ENCODE data around the gene EIPR1.

DNA sequence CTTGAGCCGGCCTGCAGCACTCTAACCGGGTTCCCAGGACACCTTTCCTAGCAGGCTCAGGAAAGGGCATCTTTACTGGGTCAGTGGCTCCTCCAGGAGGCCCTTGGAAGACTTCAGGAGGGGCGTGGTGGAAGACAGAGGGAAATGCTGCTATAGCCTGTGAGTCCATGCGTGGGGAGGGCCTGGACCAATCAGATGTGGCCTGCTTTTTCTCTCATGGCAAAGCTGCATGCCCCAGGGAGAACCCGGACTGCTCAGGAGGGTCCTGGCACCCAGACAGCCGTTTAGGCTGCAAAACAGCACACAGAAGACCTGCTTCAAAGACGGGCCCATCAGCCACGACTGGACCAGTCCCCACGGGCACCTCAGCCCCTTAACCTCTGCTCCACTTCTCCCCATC lies 84.4 kb downstream of the EIPR1 start:
- TF ChIP-seq, protein P1, sequence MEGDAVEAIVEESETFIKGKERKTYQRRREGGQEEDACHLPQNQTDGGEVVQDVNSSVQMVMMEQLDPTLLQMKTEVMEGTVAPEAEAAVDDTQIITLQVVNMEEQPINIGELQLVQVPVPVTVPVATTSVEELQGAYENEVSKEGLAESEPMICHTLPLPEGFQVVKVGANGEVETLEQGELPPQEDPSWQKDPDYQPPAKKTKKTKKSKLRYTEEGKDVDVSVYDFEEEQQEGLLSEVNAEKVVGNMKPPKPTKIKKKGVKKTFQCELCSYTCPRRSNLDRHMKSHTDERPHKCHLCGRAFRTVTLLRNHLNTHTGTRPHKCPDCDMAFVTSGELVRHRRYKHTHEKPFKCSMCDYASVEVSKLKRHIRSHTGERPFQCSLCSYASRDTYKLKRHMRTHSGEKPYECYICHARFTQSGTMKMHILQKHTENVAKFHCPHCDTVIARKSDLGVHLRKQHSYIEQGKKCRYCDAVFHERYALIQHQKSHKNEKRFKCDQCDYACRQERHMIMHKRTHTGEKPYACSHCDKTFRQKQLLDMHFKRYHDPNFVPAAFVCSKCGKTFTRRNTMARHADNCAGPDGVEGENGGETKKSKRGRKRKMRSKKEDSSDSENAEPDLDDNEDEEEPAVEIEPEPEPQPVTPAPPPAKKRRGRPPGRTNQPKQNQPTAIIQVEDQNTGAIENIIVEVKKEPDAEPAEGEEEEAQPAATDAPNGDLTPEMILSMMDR (IDR thresholded peaks at IDR 0.05): no peak
- TF ChIP-seq POLR2A (IDR thresholded peaks at IDR 0.05): no peak

Measured in ovary (tissue), 3 donors.